Measurements from ENCODE around the gene CCDC60.
A peak's percentile ranks its signal among the peaks of the same experiment; 100 is the strongest.

CCDC60 gene

GRCh38 chr12:119505001-119505400 is 170.5 kb downstream of the CCDC60 start:
- H3K27ac ChIP-seq: no peak overlapping the region
- TF ChIP-seq, protein P1, sequence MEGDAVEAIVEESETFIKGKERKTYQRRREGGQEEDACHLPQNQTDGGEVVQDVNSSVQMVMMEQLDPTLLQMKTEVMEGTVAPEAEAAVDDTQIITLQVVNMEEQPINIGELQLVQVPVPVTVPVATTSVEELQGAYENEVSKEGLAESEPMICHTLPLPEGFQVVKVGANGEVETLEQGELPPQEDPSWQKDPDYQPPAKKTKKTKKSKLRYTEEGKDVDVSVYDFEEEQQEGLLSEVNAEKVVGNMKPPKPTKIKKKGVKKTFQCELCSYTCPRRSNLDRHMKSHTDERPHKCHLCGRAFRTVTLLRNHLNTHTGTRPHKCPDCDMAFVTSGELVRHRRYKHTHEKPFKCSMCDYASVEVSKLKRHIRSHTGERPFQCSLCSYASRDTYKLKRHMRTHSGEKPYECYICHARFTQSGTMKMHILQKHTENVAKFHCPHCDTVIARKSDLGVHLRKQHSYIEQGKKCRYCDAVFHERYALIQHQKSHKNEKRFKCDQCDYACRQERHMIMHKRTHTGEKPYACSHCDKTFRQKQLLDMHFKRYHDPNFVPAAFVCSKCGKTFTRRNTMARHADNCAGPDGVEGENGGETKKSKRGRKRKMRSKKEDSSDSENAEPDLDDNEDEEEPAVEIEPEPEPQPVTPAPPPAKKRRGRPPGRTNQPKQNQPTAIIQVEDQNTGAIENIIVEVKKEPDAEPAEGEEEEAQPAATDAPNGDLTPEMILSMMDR (IDR thresholded peaks at IDR 0.05; ENCODE audit: low read depth, low read length): no peak
- H3K9me3 ChIP-seq (ENCODE audit: severe bottlenecking): no peaks in the 10 kb centered on the region
- H3K36me3 ChIP-seq: no peaks in the 10 kb centered on the region
- DNase-seq: no peak
- H3K27me3 ChIP-seq (ENCODE audit: insufficient read depth, low read depth, severe bottlenecking): no peaks in the 10 kb centered on the region
- H3K4me3 ChIP-seq (ENCODE audit: low read depth, low read length): no peak overlapping the region

DNA sequence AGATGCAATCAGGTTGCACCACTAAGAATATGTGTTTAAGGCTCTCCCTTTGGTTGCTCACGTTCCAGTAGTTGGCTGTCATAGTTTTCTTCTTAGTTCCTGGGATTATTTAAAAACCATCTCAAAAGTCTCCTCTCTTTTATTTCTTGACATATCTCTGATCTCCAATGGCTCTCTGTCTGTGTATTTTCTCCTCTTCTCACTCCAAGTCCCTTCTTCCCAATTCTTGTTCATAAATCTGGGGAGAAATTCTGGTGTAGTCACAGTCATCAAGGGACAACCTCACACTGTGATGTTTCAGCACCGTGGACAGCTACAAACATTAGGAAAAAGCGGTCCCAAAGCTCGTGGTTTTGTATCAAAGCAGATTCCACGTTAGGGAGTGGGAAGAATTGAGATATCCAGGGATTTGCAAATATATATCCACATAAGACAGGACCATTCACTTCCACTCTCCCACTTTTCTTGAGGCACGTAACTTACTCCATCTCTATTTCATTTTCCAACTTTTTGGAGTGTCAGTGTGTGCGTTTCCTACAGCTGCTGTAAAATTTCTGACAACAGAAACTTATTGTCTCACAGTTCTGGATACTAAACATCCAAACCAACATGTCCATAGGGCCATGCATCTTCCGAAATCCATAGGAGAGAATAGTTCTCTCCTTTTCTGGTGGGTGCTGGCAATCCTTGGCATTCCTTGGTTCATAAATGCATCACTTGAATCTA is 178.4 kb downstream of the CCDC60 start:
- H3K4me3 ChIP-seq (ENCODE audit: low read depth, low read length): no peak overlapping the region
- H3K36me3 ChIP-seq: no peaks in the 10 kb centered on the region
- no peak overlapping the region for H3K27ac ChIP-seq
- no peaks in the 10 kb centered on the region for H3K27me3 ChIP-seq (ENCODE audit: insufficient read depth, low read depth, severe bottlenecking)
- H3K9me3 ChIP-seq (ENCODE audit: severe bottlenecking): no peaks in the 10 kb centered on the region
- TF ChIP-seq, protein P1 (IDR thresholded peaks at IDR 0.05; ENCODE audit: low read depth, low read length): no peak
- no peak for DNase-seq

DNA sequence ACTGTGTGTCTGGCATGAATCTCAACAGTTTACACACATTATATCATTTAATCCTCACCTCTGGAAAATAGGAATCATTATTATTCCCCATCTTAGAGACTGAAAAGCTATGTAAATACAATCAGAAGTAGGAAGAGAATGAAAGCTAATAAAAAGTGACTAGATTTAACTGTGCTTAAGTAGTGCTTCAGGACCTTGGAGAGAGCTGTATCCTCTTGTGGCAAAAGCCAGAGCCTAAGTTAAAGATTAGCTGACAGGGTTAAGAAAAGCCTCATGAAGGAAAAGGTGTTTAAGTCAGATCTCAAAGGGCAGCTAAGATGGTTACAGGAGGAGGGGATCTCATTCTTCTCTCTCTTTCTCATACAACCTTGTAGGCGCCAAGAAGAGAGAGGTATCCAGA is 193.7 kb downstream of the CCDC60 start:
- TF ChIP-seq, protein P1 (IDR thresholded peaks at IDR 0.05; ENCODE audit: low read depth, low read length): no peak
- DNase-seq: no peak

DNA sequence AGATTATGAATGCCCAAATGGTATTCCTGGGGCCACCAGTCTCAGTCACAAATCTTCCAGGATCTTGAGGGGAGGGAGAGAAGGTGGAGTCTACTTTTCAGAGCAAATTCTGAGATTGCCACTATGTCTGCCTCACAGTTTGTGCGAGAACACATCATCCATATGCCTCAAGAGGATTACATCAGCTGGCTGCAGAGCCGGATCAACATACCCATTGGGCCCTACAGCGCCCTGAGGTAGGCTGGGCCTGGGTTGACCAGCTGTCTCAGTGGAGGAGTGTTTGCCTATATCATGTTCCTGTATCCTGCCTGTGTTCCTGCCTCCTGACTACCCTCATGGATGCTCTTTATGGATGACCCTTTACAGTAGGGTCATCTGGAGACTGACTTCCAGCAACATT is 205.9 kb downstream of the CCDC60 start:
- DNase-seq: peak; percentile 69
- Histone ChIP-seq H3K9me3 (ENCODE audit: severe bottlenecking) (no peaks in the 10 kb centered on the region), H3K4me3 (ENCODE audit: low read depth, low read length) (no peak overlapping the region), H3K36me3 (no peaks in the 10 kb centered on the region), H3K27me3 (ENCODE audit: insufficient read depth, low read depth, severe bottlenecking) (no peaks in the 10 kb centered on the region), H3K27ac (no peak overlapping the region)
- TF ChIP-seq, protein P1 (IDR thresholded peaks at IDR 0.05; ENCODE audit: low read depth, low read length): no peak

More for the DNA sequence above, 193.7 kb downstream of the CCDC60 start:
- Histone ChIP-seq H3K27me3 (ENCODE audit: insufficient read depth, low read depth, severe bottlenecking) (no peaks in the 10 kb centered on the region), H3K4me3 (ENCODE audit: low read depth, low read length) (no peak overlapping the region), H3K27ac (no peak overlapping the region), H3K36me3 (no peaks in the 10 kb centered on the region), H3K9me3 (ENCODE audit: severe bottlenecking) (no peaks in the 10 kb centered on the region)

- no peak overlapping the region for H3K4me3 ChIP-seq (ENCODE audit: low read depth, low read length)
- no peaks in the 10 kb centered on the region for H3K9me3 ChIP-seq (ENCODE audit: severe bottlenecking)
- H3K27me3 ChIP-seq (ENCODE audit: insufficient read depth, low read depth, severe bottlenecking): no peaks in the 10 kb centered on the region
- DNase-seq: peak; percentile 62
- H3K36me3 ChIP-seq: no peaks in the 10 kb centered on the region
- TF ChIP-seq, protein P1 (IDR thresholded peaks at IDR 0.05; ENCODE audit: low read depth, low read length): peak; percentile 79
- H3K27ac ChIP-seq: no peak overlapping the region
Observed at GRCh38 chr12:119544765-119545625, 210.5 kb downstream of the CCDC60 start.

Data from WERI-Rb-1 (cell line).